GM19099 (cell line): ENCODE data around the gene BLTP3B.

Experiments used
- POLR2A ChIP-seq: IDR thresholded peaks from 3 replicates; pipeline ENCODE4 v1.6.1; 2011; ENCODE audit warnings: low read depth; ENCODE audit not compliant: insufficient read length; ENCODE audit errors: extremely low read depth

BLTP3B gene

DNA sequence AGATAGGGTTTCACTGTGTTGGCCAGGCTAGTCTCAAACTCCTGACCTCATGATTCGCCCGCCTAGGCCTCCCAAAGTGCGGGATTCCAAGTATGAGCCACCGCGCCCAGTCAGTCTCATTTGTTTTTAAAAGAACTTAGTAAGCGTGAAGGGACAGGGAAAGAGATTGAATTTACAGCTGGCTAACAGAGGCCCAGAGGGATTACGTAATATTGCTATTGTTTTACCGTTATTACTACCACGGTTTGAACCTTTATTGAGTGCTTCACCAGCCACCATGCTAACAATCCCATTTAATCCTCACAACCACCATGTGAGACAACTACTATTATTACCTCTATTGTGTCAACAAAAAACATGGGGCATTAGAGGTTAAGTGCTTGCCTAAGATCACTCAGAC, 26.7 kb upstream of the BLTP3B start:
- TF ChIP-seq POLR2A = no peak

- no peak for TF ChIP-seq POLR2A
Observed at GRCh38 chr12:100168562-100168961, 25.9 kb upstream of the BLTP3B start.

DNA sequence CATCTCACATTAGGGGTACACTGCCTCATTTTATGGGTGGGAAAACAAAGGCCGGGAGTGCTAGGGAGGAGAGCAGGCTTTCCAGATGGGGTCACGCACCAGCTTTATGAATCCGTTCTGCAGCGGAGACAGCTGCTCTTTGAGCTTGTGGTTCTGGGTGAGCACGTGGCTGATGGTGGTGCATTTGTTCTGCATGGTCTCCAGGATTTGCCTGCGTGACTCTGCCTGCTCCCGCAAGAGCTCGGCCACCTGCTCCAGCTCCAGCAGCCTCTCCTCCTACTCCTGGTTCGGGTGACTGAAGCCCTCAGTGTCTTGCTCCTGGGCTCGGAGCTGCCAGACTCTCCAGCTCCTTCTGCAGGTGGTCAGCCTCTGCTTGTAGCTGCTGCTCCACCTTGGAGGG, 23.6 kb upstream of the BLTP3B start:
- TF ChIP-seq POLR2A = no peak

DNA sequence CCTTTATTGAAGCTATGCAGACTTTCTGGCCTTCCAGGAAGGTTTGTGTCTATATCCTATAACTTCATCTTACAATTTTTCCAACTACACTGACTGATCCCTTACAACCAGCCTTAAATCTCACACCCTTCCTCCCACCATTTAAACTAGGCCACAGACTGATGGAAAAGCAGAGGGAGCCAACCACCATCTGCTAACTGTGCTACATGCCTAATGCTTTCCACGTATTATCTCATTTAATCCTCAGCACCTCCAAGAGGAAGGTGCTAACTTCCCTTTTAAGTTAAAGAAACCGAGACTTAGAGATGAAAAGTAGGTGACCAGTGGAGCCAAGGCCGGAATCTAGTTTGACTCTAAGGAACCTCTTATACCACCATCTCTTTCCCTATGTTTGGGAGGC, 22.7 kb upstream of the BLTP3B start:
- TF ChIP-seq POLR2A = no peak

- no peak for TF ChIP-seq POLR2A
Observed at GRCh38 chr12:100164153-100164704, 21.6 kb upstream of the BLTP3B start.

- TF ChIP-seq POLR2A = no peak
Observed at GRCh38 chr12:100163416-100164152, 20.9 kb upstream of the BLTP3B start.

DNA sequence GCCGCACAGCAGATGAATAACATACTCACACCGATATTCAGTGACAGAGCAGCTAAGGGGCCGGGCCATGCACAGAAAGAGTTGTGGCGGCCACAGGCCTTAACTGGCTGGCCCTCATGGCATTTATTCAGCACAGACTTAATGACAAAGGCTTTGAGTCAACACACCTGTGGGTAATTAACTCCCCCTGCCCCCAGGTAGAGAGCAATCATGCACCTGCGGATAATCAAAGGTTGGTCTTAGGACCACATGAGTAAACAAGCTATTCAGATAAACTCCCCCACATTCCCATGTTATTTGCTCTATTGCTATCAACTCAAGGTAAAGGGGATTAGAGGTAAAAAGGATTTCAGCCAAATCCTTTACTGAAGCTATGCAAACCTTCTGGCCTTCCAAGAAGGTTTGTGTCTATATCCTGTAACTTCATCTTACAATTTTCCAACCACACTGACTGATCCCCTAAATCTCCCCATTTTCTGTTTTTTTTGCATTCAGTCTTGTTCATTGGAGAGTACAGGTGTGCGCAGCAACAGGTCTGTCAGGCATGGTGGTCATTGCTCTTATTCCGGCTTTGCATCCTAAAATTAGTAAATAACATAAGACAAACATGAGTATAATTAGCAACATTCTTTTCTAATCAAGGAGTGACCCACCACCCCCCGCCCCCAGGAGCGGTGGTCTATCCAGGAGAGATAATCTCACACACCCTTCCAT, 16.9 kb upstream of the BLTP3B start:
- TF ChIP-seq POLR2A = no peak

DNA sequence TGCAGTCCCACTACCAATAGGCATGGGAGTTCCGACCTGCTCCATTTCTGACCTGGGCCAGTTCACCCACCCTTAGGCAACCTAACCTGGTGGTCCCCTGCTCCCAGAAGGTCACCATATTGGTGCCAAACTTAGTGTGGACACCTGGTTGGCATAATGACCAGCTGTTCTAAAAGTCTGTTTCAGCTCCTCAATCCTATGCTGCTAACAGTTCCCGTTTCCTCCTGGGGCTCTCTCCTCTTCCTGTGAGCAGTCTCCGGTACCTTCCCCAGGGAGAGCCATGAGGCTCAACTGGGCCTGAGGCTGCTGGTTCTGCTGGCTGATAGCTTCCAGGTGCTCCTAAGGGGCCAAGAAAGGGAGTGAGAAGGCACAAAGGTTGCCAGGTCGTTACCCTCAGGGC, 15.9 kb upstream of the BLTP3B start:
- TF ChIP-seq POLR2A = no peak

GRCh38 chr12:100157427-100157821, 14.8 kb upstream of the BLTP3B start:
- TF ChIP-seq POLR2A = no peak

DNA sequence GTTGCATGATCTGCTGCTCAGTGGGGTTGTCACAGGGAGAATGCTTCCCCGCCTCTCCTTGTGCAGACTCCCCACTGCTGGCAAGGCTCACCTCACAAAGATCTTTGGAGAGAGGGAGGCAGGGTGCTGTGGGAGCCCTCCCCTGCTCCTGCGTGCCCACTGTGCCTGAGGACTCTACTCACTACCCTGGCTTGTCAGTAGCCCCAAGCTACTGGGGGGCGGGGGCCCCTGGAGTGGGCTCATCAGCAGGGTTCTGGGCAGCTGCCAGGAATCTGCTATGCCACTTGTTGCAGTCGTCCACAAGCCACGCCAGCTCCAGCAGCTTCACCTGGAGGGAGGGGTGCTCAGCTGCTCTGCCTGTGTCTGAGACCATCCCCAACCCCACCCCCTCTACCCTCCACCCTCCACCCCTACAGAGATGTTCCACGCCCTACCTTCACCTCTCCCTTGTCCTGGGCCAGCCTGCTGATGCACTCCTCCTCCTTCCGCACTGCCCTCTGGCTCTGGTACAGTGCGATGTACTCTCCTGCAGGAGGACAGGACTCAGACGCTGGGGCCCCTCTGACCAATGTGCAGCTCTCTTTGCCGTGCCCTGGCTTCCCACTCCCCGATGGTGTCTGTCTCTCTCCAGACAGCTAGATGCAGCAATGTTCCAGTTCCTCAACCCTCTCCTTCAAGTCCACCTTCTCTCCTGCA, 14.2 kb upstream of the BLTP3B start:
- TF ChIP-seq POLR2A = no peak

DNA sequence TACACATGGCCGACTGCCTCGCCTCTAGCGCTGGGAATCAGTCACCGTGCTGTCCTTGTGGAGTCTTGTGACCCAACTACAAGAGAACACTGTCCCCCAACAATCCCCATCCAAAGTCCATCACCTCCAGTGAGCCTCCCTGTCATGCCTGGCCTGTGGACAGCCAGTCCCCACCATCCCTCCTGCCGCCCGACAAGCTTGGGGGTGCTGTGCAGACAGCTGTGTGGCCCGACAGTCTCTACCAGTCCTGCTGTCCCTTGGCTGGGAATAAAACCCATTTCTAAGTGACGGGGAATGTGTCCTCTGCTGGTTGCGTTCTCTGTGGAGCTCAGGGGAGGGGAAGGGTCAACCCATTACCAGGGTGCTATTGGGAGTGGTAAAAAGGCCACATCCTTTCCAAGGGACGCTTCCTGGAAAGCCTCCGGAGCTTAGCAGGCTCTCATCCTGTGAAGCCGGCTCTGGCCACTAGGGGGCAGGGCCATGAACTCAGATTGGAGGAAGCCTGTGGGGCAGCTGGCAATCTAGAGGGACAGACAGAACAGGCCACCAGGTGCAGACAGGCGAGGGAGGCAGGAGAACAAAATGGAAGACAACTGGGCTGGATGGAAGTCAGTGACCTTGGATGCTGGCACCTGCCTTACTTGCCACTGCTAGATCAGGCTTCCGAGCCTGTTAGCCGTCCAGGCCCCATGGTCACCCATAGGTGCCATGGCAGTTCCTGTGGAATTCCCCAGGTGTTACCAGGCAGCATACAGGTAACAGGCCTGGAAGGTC, 12.0 kb upstream of the BLTP3B start:
- no peak for TF ChIP-seq POLR2A

DNA sequence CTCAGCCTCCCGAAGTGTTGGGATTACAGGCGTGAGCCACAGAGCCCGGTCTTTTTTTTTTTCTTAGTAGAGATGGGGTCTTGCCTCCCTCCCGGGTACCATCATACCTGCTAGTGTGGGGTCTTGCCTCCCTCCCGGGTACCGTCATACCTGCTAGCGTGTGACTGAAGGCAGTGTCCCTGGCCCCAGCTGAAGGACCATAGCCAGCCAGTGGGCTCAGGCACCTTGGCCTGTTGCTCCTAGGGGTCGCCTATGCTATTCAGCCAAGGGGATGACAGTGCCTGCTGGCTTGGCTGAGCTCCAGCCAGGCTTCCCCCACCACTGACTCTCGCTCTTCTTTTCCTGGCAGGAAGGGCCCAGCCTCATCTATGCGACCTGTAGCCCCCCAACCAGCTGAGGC, 10.5 kb upstream of the BLTP3B start:
- TF ChIP-seq POLR2A = no peak

GRCh38 chr12:100151769-100152168, 9.1 kb upstream of the BLTP3B start:
- no peak for TF ChIP-seq POLR2A

DNA sequence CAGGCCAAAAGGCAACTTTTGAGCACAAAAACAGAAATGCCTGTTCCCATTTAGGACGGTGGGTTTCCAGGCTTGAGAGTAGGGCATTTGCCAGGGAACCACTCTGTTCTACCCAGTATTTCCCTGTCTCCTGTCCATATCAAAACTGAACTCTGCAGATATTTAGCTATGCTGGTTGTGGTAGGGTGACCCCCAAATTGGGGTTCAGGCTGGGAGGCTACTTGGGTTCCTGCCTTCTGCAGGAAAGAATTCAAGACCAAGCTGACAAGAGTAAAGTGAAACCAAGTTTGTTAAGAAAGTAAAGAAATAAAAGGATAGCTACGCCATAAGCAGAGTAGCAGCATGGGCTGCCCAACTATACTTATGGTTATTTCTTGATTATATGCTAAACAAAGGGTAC, 3.6 kb upstream of the BLTP3B start:
- no peak for TF ChIP-seq POLR2A

- TF ChIP-seq POLR2A = no peak
Observed at GRCh38 chr12:100145643-100146042, 3.0 kb upstream of the BLTP3B start.
